OCI-LY7 (cell line): ENCODE measurements around the gene POLR2L. TPM values are rescaled to one million over a fixed set of nuclear protein-coding genes. Genes with fewer than 3 reads are reported as not detected.

Experiments used
- BruUV-seq: library from RNA; stranded (reverse); fragments of 400-500 nt; replicated peaks from 2 replicates; lab custom pipeline; 2021; lab: Mats Ljungman, UMichigan
- CTCF ChIA-PET: fragments of 300-600 bp; sonication (Branson Sonifier 250); formaldehyde crosslinking; loops from one replicate; lab custom pipeline; 2022; ENCODE audit warnings: antibody characterized with exemption; ENCODE audit not compliant: unreplicated experiment; lab: Charles Lee
- POLR2A ChIA-PET: fragments of 300-600 bp; sonication (Branson Sonifier 250); formaldehyde crosslinking; loops from one replicate; lab custom pipeline; 2022; ENCODE audit warnings: antibody characterized with exemption; lab: Charles Lee
- DNase-seq: peaks from one replicate; pipeline ENCODE4 v3.0.0-alpha.2; 2015; ENCODE audit warnings: low spot score
- H2AFZ ChIP-seq: fragments of 200-600 bp; sonication (generic), shearing (Covaris generic); 2 replicates; pipeline ENCODE4 v1.6.1; 2014; ENCODE audit warnings: mild to moderate bottlenecking, antibody characterized with exemption, low read length, moderate library complexity
- H3K27ac ChIP-seq: fragments of 200-600 bp; sonication (generic); 2 replicates; pipeline ENCODE4 v1.5.1; 2014; ENCODE audit warnings: mixed run types, low read depth, mild to moderate bottlenecking, moderate library complexity, low read length, inconsistent platforms; ENCODE audit not compliant: poor library complexity, severe bottlenecking
- H3K36me3 ChIP-seq: fragments of 200-600 bp; sonication (generic); 2 replicates; pipeline ENCODE4 v1.6.1; 2014; ENCODE audit warnings: mild to moderate bottlenecking, antibody characterized with exemption, low read length, moderate library complexity, mixed read lengths; ENCODE audit not compliant: insufficient read depth
- H3K4me1 ChIP-seq: fragments of 200-600 bp; sonication (generic); 2 replicates; pipeline ENCODE4 v1.5.1; 2014; ENCODE audit warnings: mild to moderate bottlenecking, low read length; ENCODE audit not compliant: insufficient read depth, poor library complexity, severe bottlenecking
- H3K4me2 ChIP-seq: fragments of 200-600 bp; sonication (generic); 2 replicates; pipeline ENCODE4 v1.6.1; 2014; ENCODE audit warnings: mild to moderate bottlenecking, low read length
- H3K4me3 ChIP-seq: fragments of 200-600 bp; sonication (generic); 2 replicates; pipeline ENCODE4 v1.5.1; 2014; ENCODE audit warnings: mild to moderate bottlenecking, low read depth, low read length; ENCODE audit not compliant: poor library complexity, severe bottlenecking
- H3K79me2 ChIP-seq: fragments of 200-600 bp; sonication (generic); 2 replicates; pipeline ENCODE4 v1.6.1; 2016; ENCODE audit warnings: low read depth, mild to moderate bottlenecking, low read length, moderate library complexity, mixed read lengths; ENCODE audit not compliant: insufficient read depth
- H3K9me2 ChIP-seq: fragments of 200-600 bp; sonication (generic); 2 replicates; pipeline ENCODE4 v1.6.1; 2016; ENCODE audit warnings: mild to moderate bottlenecking, low read length, mixed read lengths; ENCODE audit not compliant: insufficient read depth
- H3K9me3 ChIP-seq: fragments of 200-600 bp; sonication (generic); 2 replicates; pipeline ENCODE4 v1.6.1; 2014; ENCODE audit warnings: mild to moderate bottlenecking, mixed run types, low read length, mixed read lengths
- H4K20me1 ChIP-seq: fragments of 200-600 bp; sonication (generic); 2 replicates; pipeline ENCODE4 v1.6.1; 2014; ENCODE audit warnings: mild to moderate bottlenecking, antibody characterized with exemption, low read length, moderate library complexity, mixed read lengths; ENCODE audit not compliant: insufficient read depth
- CTCF ChIP-seq: fragments of 200-600 bp; sonication (generic); conservative IDR thresholded peaks from 2 replicates; pipeline ENCODE4 v1.5.1; 2014; ENCODE audit warnings: mild to moderate bottlenecking, antibody characterized with exemption, low read length, moderate library complexity, mixed read lengths
- EZH2phosphoT487 ChIP-seq: fragments of 200-600 bp; sonication (generic); IDR thresholded peaks from 2 replicates; pipeline ENCODE4 v1.6.1; 2018; ENCODE audit warnings: low read depth, borderline replicate concordance, mild to moderate bottlenecking, mixed run types, antibody characterized with exemption, low read length, moderate library complexity, mixed read lengths
- intact Hi-C: fragments of 100-400 bp; cut with micrococcal nuclease; formaldehyde crosslinking; loops from one replicate; pipeline ENCODE4 v1.10.0; 2022; ENCODE audit not compliant: unreplicated experiment
- total RNA-seq, 2 experiments: library from RNA; depleted of rRNA in 1 of 2; stranded (reverse); fragments of >200 nt in 1 of 2; shearing (Covaris generic) in 1 of 2; gene quantifications; 2 replicates each; pipeline ENCODE4 v1.2.3, GENCODE V29; 2014 to 2022

POLR2L gene
- total RNA-seq, 2 experiments from 2014 or later: 88.3 to 206 TPM

- Histone ChIP-seq H2AFZ (no peak overlapping the region), H3K9me3 (no peaks in the 10 kb centered on the region), H3K4me1 (no peaks in the 10 kb centered on the region), H4K20me1 (no peaks in the 10 kb centered on the region; the same call in 1 of the 2 replicates), H3K36me3 (peaks cover 21% of the 10 kb centered on the region), H3K4me2 (no peak overlapping the region), H3K79me2 (no peaks in the 10 kb centered on the region), H3K9me2 (no peaks in the 10 kb centered on the region), H3K4me3 (no peak overlapping the region), H3K27ac (no peak overlapping the region)
- no TSS peak for BruUV-seq
- CTCF ChIA-PET: no interaction called here
- DNase-seq: no peak
- TF ChIP-seq CTCF: no peak
- no peak for TF ChIP-seq EZH2phosphoT487
- intact Hi-C loops: no loop called here
- POLR2A ChIA-PET: interaction anchor here (0.5 kb wide), 1 partner anchor 22 kb away, joined by 4 read pairs; no protein-coding TSS in a partner anchor
Observed at GRCh38 chr11:889687-890475, 47.6 kb upstream of the POLR2L start.

- TF ChIP-seq CTCF (no peak), EZH2phosphoT487 (no peak)
- H3K9me3 ChIP-seq: no peaks in the 10 kb centered on the region
- no peak for DNase-seq
- no peaks in the 10 kb centered on the region for H3K79me2 ChIP-seq
- H3K9me2 ChIP-seq: no peaks in the 10 kb centered on the region
- BruUV-seq: no TSS peak
- H4K20me1 ChIP-seq: no peaks in the 10 kb centered on the region; the same call in 1 of the 2 replicates
- POLR2A ChIA-PET: interaction anchor here (0.5 kb wide), 1 partner anchor 22 kb away, joined by 4 read pairs; no protein-coding TSS in a partner anchor
- H3K4me3 ChIP-seq: no peak overlapping the region
- H3K4me2 ChIP-seq: no peak overlapping the region
- H3K36me3 ChIP-seq: peaks cover 21% of the 10 kb centered on the region
- H3K27ac ChIP-seq: no peak overlapping the region
- H2AFZ ChIP-seq: no peak overlapping the region
- intact Hi-C loops: no loop called here
- no peaks in the 10 kb centered on the region for H3K4me1 ChIP-seq
- CTCF ChIA-PET: no interaction called here
Observed at GRCh38 chr11:889257-889656, 46.9 kb upstream of the POLR2L start.
